HT-29 (cell line): ENCODE measurements around the gene RPGRIP1. TPM values are rescaled to one million over a fixed set of nuclear protein-coding genes. Genes with fewer than 3 reads are reported as not detected.
"Not testable (repeated sequence)": the region's sequence is repeated elsewhere in the genome, so short reads cannot be mapped to it uniquely, and the experiment has no call there.

Source experiments
- DNase-seq: peaks from one replicate; pipeline ENCODE4 v3.0.0-alpha.2; 2015; ENCODE audit warnings: low spot score
- total RNA-seq: library from RNA; depleted of rRNA; stranded (reverse); fragments of >200 nt; shearing (Covaris generic); gene quantifications from 2 replicates; pipeline ENCODE4 v1.2.3, GENCODE V29; 2014

The RPGRIP1 gene
- total RNA-seq, 1 experiment from 2014 or later = 0.33 TPM

DNA sequence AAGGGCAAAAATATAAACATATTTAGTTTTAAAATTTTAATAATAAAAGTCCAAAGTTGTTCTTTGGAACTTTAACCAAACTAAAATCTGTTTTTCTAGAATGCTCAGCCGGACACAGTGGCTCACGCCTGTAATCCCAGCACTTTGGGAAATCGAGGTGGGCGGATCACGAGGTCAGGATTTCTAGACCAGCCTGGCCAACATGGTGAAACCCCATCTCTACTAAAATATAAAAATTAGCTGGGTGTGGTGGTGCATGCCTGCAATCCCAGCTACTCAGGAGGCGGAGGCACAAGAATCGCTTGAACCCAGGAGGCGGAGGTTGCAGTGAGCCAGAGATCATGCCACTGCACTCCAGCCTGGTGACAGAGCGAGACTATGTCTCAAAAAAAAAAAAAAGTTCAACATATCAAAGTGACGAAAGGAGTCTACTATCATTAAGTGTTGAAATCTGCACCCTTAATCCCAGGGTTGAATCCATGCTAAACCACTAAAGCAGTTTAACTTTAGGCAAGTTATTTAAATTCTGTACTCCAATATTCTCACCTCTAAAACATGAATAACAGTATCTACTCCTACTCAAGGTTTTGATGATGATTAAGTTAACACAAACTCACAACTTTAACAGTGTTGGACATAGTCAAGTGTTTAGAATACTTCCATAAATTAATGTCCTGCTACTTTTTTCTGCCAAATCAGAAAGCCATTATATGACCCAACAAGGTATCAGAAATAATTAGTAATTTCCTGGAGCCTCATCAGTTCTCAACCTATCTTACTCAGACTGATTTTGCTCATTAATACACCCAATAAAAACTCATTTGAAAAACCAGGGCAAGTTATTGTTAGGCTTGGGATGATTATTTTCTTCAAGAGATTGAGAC is 21.6 kb upstream of the RPGRIP1 start:
- no peak for DNase-seq

DNA sequence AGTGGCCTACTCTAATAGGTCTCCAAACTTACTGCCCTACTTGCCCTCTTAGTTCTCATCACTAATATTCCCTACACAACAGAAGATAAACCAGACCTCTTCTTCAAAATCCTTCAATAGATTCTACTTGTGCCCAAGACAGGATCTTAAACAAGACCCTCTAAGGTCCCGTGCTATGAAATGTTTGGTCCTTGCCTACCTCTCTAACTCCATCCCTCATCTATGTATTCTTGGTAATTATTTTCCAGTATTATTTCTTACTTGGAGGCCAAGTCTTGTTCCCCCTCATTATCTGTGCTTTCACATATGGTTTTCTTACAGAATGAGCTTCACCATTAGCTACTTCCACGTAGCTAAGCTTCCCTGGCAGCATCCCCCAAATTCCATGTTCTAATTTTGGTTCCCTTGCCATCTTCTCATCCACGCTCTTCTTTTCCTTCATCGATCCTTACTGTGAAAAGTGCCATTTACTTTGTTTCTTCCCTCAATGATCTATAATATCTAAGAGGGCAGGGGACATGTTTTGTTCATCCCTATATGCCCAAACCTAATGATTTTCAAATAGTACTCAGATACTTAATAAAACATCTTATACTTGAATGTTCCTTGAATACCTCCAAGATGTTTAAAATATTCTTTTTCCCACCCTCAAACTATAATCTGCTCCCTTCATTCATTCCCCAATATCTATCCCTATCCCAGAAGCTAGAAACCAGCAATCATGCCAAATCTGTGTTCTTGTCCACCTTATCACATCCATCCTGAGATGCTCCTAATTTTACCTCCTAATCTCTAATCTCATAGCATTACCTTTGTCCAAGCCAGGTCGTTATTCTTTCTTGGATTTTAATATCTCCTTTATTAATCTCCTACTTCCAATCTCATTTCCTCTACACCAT is 20.7 kb upstream of the RPGRIP1 start:
- no peak for DNase-seq

GRCh38 chr14:21261824-21262223 is 18.1 kb upstream of the RPGRIP1 start:
- no peak for DNase-seq

GRCh38 chr14:21262410-21262809 is 17.5 kb upstream of the RPGRIP1 start:
- DNase-seq = no peak

DNA sequence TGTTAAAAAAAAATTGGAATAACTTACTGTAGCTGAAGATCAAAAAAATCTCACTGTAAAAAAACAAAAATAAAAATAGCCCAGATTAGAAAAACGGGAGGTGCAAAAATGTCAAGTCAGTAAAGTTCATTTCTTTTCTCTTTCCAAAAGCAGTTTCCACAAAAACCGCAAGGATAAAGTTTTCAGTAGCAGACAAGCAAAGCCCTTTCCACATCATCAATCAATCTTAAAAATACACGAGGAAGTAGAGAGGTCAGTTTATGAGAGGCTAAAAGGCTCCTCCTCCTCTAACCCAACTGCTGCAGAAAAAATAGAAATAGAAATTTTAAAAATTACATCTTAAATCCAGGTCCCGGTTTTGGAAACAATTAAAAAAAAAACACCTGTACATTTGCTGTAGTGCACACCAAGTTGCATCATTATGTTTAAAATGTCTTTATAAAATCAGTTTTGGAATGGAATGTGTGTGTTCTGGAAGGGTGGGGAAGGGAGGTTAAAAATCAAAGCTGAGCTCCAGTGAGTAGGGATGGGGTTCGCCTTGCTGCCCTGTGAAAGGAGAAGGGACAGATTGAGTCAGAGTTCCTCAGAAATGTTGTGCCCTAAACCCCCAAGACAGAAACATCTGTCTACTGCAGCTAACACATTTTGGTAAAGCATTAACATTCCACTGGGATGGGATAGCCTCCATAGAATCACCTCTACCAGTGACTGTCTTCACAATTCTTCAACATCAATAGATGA is 16.4 kb upstream of the RPGRIP1 start:
- DNase-seq = no peak

DNA sequence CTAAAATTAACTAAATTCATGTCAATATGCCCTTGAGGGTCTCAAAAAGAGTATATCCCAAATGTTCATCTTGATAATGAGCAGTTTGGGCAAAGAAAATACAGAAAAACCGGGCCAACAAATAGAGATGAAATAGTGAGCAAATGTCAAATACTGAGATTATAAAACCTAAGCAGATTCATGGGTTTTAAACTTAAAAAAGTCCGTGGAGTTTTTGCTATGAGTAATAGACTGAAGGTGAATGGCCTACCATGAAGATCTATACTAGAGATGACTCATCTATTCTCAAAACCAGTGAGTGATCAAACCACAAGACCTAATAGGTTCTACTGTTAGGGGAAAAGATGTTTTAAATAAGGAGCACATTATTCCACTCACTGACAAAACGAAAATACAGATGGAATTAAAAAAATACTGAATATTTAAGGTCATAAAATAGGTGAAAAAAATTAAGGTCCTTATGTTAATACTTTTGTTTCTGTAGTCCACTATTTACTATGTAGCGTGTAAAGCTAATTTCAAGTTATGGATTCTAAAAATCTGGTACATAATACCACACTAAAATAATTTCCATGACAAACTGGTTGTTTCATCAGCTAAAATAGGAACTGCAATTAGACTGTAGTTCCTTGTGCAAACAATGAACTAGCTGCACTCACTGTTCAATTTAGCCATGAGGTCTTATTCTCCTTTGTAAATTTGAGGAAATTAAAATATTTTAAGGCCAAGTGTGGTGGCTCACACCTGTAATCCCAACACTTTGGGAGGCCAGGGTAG is 15.7 kb upstream of the RPGRIP1 start:
- no peak for DNase-seq

- no peak for DNase-seq
These were observed 12.4 kb upstream of the RPGRIP1 start for GRCh38 chr14:21267431-21267845.

DNA sequence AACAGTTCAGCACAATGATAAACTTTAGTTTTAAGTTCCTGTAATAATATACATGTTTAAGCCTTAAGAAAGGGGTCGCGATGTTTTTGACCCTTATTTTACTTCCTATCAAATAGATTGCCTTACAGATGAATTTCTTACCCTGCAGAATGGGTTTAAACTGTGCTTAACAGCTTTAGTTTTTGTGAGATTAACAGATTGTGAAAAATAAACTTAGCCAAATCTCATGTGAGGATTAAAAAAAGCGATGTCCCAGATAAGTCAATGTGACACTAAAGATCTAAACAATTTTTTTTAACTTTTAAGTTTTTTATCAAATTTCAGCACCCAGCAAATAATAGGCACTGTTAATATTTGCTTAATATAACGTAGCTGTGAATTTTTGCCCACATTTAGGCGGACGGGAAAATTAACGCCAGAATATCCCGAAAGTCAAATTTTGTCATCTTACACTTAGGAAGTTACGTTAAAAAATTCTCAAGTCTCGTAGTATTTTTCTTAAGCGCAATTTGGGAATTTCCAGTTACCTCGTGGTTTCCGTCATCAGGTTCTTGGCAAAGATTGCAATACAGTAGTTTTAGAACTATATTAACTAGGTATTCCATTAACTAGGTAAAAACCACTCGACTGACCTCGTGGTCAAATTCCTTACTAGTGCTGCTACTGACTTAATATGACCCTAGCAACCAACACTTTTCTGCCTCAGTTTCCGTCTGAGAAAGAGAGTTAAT is 11.8 kb upstream of the RPGRIP1 start:
- peak; percentile 32 for DNase-seq

DNA sequence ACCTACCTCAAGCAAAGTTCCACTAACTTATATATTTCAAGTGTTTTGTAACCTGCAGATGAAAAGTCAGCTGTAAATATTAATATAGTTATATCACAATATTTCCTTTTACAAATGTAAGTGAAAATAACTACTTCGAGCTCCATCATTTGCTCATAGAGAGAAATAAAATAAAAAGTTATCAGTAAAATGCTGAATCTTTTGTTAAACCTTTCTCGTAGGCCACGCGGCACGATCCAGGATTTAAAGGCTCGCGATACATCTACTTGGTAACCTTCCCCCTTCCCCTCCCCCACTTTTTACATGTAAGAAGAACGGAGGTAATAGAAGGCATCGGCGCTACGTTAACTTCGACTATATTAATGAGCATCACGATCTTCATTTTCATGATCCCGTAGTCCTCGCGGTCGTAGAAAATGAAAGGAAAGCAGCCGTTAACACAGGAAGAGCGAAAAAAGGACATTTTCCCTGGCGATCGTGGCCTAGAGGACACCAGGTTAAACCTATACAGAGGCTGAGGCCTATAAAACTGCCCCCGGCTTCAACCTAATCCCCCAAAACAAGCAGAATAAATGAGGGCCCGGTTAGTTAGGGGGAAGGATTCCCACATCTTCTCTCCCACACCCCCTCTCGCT is 11.1 kb upstream of the RPGRIP1 start:
- DNase-seq = peak; percentile 63

DNA sequence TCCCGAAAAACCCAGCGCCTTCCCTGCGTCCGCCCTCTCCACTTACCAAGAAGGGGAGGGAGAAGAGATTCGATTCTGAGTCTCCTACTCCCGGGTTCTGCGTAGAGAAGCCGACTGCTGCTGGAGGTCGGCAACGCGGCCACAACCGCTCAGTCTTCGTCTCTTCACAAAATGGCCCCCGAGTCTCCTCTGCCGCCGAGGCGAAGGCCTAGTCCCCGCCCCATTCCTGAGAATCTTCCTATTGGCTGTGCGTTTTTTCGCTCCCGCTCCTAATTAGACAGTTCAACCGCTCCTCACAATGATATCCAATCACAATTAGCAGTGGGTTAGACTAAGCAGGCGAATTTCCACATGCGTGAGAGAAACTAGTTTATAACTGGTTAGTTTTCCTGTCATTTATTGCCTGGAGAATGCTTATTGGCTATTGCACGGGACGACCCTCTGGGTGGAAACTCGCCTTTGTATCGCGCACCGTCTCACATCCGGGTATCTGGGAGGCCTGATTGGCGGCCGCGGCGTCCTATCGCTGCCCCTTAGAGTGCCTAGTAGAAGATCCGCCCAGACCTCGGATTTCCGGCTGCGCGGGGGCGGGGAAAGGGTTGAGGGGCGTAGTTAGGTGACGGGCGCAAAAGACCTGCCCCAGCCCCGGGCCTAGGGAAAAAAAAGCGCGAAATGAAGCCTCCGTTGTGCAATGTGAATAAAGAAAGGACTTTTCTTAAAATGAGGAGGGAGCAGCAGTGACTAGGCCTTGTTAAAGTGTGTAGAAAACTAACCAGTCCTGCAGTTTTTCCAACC is 10.4 kb upstream of the RPGRIP1 start, which contains the start of gene HNRNPC:
Gene HNRNPC, minus strand, starts transcription at position 191 of the 795 bp plus-strand sequence. CDS start 35,249 bp downstream, outside the sequence.
- DNase-seq = peak; percentile 99

DNA sequence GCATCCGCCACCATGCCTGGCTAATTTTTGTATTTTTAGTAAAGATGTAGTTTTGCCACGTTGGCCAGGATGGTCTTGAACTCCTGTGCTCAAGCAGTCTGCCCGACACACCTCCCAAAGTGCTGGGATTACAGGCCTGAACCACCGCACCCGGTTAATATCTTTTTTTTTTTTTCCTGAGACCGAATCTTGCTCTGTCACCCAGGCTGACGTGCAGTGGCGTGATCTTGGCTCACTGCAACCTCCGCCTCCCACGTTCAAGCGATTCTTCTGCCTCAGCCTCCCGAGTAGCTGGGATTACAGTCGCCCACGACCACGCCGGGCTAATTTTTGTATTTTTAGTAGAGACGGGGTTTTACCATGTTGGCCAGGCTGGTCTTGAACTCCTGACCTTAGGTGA is 7.2 kb upstream of the RPGRIP1 start:
- not testable (repeated sequence) for DNase-seq

DNA sequence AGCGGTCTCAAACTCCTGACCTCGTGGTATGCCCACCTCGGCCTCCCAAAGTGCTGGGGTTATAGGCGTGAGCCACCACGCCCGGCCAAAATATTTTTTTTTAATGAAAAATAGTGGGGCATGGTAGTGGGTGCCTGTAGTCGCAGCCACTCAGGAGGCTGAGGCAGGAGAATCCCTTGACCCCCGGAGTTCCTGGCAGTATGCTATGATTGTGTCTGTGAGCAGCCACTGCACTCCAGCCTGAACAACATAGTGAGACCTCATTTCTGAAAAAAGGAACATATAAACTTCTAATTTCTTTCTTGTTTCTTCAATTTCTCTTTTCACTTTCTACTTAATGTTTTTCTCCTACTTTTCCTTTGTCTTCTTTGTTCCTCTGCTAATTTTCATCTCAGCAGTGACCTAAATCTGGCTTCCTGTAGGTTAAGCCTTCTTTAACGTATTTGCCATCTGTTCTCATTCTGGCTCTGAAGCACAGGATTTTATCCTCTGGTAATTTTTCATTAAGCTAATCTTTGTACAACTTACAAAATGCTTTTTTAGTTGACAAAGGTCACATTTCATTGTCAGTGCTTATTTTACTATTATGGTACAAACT is 4.5 kb upstream of the RPGRIP1 start:
- DNase-seq = no peak

DNA sequence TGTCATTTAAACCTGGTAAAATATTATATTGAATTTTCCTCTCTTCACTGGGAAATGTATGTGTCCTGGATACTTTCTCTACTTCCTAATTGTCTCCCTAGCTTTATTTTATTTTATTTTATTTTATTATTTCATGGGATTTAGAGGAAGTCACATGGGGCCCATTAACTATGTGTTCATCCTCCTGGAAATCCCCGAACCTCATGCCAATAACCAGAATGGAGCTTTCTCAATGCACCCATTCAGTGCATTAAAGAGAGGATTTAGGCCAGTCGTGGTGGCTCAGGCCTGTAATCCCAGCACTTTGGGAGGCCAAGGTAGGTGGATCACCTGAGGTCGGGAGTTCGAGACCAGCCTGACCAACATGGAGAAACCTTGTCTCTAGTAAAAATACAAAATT is 1.3 kb upstream of the RPGRIP1 start:
- no peak for DNase-seq

DNA sequence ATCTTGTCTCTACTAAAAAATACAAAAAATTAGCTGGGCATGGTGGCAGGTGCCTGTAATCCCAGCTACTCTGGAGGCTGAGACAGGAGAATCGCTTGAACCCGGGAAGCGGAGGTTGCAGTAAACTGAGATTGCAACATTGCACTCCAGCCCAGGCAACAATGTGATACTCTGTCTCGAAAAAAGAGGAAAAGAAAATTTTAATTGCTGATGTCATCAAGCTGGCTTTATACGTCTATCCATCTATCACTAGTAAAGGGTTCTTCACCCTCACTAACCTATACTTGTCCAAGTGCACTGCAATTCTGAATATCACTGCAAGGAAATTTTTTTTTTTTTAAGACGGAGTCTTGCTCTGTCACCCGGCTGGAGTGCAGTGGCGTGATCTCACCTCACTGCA is 2.0 kb downstream of the RPGRIP1 start:
- not testable (repeated sequence) for DNase-seq

DNA sequence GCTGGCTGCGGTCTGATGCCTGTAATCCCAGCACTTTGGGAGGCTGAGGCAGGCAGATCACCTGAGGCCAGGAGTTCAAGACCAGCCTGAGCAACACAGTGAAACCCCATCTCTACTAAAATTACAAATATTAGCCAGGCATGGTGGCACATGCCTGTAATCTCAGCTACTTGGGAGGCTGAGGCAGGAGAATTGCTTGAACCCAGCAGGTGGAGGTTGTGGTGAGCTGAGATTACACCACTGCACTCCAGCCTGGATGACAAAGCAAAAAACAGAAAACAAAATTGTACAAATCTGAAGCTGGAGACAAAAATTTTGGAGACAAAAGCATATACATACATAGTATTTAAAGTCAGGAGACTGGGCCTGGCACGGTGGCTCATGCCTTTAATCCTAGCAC is 6.6 kb downstream of the RPGRIP1 start:
- not testable (repeated sequence) for DNase-seq

DNA sequence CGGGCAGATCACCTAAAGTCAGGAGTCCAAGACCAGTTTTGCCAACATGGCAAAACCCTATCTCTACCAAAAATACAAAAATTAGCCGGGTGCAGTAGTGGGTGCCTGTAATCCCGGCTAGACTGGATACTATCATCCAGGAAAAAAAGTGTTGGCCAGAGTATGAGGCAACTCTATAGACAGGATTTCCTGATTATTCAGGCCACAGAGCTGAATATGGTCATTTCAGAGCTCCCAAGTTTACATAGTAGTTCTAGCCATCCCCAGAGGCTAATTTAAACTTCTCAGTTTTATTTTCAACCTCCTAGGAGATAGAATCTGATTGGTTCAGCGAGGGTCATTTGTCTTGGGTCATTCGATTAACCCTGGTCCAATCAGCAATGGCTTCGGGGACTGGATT is 7.3 kb downstream of the RPGRIP1 start:
- no peak for DNase-seq

- not testable (repeated sequence) for DNase-seq
These were observed 14.1 kb downstream of the RPGRIP1 start for GRCh38 chr14:21294026-21294425.

DNA sequence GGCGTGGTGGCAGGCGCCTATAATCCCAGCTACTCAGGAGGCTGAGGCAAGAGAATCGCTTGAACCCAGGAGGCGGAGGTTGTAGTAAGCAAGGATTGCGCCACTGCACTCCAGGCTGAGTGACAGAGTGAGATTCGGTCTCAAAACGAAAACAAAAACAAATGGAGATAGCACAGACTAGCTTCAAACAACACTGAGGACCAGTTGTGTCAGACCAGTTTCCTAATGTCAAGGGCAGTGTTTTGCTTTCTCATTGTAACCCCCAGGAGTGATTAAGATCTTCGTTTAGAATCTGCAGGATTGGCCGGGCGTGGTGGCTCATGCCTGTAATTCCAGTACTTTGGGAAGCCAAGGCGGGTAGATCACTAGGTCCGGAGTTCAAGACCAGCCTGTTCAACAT is 18.5 kb downstream of the RPGRIP1 start:
- no peak for DNase-seq
